PC-3 (cell line): ENCODE measurements around the gene ADAMTSL1. TPM values are rescaled to one million over a fixed set of nuclear protein-coding genes. Genes with fewer than 3 reads are reported as not detected.

Experiments used
- ATAC-seq: fragments of 200-7000 bp; cut with Tn5 transposase; 2 replicates; pipeline ENCODE4 v1.9.1; 2020; ENCODE audit warnings: mild to moderate bottlenecking, moderate library complexity
- BruUV-seq: library from RNA; stranded (reverse); fragments of 400-500 nt; replicated peaks from 2 replicates; lab custom pipeline; 2021; lab: Mats Ljungman, UMichigan
- CTCF ChIA-PET: fragments of 300-600 bp; sonication (Branson Sonifier 250); formaldehyde crosslinking; loops from one replicate; lab custom pipeline; 2022; ENCODE audit warnings: antibody characterized with exemption; lab: Charles Lee
- POLR2A ChIA-PET: fragments of 300-600 bp; sonication (Branson Sonifier 250); formaldehyde crosslinking; loops from one replicate; lab custom pipeline; 2022; ENCODE audit warnings: antibody characterized with exemption; ENCODE audit not compliant: unreplicated experiment; lab: Charles Lee
- DNase-seq: peaks from one replicate; pipeline ENCODE4 v3.0.0-alpha.2; 2015
- H2AFZ ChIP-seq: fragments of 300-600 bp; sonication (generic); 2 replicates; pipeline ENCODE4 v1.6.0; 2016; ENCODE audit warnings: antibody characterized with exemption, low read length
- H3F3A ChIP-seq: fragments of 300-600 bp; sonication (generic); one replicate; pipeline ENCODE4 v1.6.0; 2017; ENCODE audit warnings: antibody characterized with exemption, low read length, control low read depth, mild to moderate bottlenecking; ENCODE audit not compliant: unreplicated experiment
- H3K27ac ChIP-seq: fragments of 300-600 bp; sonication (generic); 2 replicates; pipeline ENCODE4 v1.5.1; 2016; ENCODE audit warnings: mild to moderate bottlenecking, low read length
- H3K27me3 ChIP-seq: fragments of 300-600 bp; sonication (generic); 2 replicates; pipeline ENCODE4 v1.6.1; 2016; ENCODE audit warnings: low read length, mixed read lengths
- H3K36me3 ChIP-seq: fragments of 300-600 bp; sonication (generic); 2 replicates; pipeline ENCODE4 v1.6.1; 2016; ENCODE audit warnings: low read depth, mixed run types, low read length, mixed read lengths
- H3K4me1 ChIP-seq: fragments of 300-600 bp; sonication (generic); 2 replicates; pipeline ENCODE4 v1.5.1; 2016; ENCODE audit warnings: low read length; ENCODE audit not compliant: insufficient read depth
- H3K4me2 ChIP-seq: fragments of 300-600 bp; sonication (generic); 2 replicates; pipeline ENCODE4 v1.6.0; 2016; ENCODE audit warnings: low read length
- H3K4me3 ChIP-seq: fragments of 300-600 bp; sonication (generic); 2 replicates; pipeline ENCODE4 v1.5.1; 2016; ENCODE audit warnings: mild to moderate bottlenecking, low read length, mixed read lengths
- H3K79me2 ChIP-seq: fragments of 300-600 bp; sonication (generic); 2 replicates; pipeline ENCODE4 v1.6.1; 2017; ENCODE audit warnings: low read length, mixed read lengths
- H3K9ac ChIP-seq: fragments of 300-600 bp; sonication (generic); 2 replicates; pipeline ENCODE4 v1.6.0; 2016; ENCODE audit warnings: mild to moderate bottlenecking, low read length
- H3K9me2 ChIP-seq: fragments of 300-600 bp; sonication (generic); replicated peaks from 2 replicates; pipeline ENCODE4 v1.6.1; 2016; ENCODE audit warnings: mixed run types, low read length, mixed read lengths
- H3K9me3 ChIP-seq: fragments of 300-600 bp; sonication (generic); 2 replicates; pipeline ENCODE4 v1.6.1; 2016; ENCODE audit warnings: low read length, mixed read lengths
- H4K20me1 ChIP-seq: fragments of 300-600 bp; sonication (generic); 2 replicates; pipeline ENCODE4 v1.6.1; 2016; ENCODE audit warnings: low read length, mixed read lengths
- EZH2 ChIP-seq: fragments of 300-600 bp; sonication (generic); IDR thresholded peaks from one replicate; pipeline ENCODE4 v1.6.1; 2017; ENCODE audit warnings: antibody characterized with exemption, mild to moderate bottlenecking, low read length; ENCODE audit not compliant: unreplicated experiment
- EZH2phosphoT487 ChIP-seq: fragments of 300-600 bp; sonication (generic); IDR thresholded peaks from 2 replicates; pipeline ENCODE4 v1.6.1; 2018; ENCODE audit warnings: mild to moderate bottlenecking, antibody characterized with exemption, low read length, borderline replicate concordance
- intact Hi-C: fragments of 100-400 bp; cut with micrococcal nuclease; formaldehyde crosslinking; loops from 2 replicates; pipeline ENCODE4 v1.9.0; 2023
- total RNA-seq: library from RNA; depleted of rRNA; stranded (reverse); fragments of >200 nt; gene quantifications from 2 replicates; pipeline ENCODE4 v1.2.3, GENCODE V29; 2014
- TF ChIP-seq, protein P1 (sequence below): fragments of 300-600 bp; sonication (generic); conservative IDR thresholded peaks from 2 replicates; pipeline ENCODE4 v1.5.1; 2017; ENCODE audit warnings: antibody characterized with exemption, low read depth, mild to moderate bottlenecking, low read length

The ADAMTSL1 gene
- total RNA-seq, 1 experiment from 2014 or later: 0.26 TPM

GRCh38 chr9:18746631-18747030, 272.7 kb downstream of the ADAMTSL1 start:
- ChIA-PET CTCF (no interaction called here), POLR2A (no interaction called here)
- TF ChIP-seq EZH2 (no peak), EZH2phosphoT487 (no peak)
- TF ChIP-seq, protein P1, sequence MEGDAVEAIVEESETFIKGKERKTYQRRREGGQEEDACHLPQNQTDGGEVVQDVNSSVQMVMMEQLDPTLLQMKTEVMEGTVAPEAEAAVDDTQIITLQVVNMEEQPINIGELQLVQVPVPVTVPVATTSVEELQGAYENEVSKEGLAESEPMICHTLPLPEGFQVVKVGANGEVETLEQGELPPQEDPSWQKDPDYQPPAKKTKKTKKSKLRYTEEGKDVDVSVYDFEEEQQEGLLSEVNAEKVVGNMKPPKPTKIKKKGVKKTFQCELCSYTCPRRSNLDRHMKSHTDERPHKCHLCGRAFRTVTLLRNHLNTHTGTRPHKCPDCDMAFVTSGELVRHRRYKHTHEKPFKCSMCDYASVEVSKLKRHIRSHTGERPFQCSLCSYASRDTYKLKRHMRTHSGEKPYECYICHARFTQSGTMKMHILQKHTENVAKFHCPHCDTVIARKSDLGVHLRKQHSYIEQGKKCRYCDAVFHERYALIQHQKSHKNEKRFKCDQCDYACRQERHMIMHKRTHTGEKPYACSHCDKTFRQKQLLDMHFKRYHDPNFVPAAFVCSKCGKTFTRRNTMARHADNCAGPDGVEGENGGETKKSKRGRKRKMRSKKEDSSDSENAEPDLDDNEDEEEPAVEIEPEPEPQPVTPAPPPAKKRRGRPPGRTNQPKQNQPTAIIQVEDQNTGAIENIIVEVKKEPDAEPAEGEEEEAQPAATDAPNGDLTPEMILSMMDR: no peak
- Histone ChIP-seq H3K27me3 (no peaks in the 10 kb centered on the region), H3K4me3 (no peak overlapping the region), H3K4me1 (no peaks in the 10 kb centered on the region), H2AFZ (no peak overlapping the region), H3K9me3 (no peaks in the 10 kb centered on the region), H3K79me2 (no peaks in the 10 kb centered on the region), H3K9me2 (no peaks in the 10 kb centered on the region), H3K36me3 (no peaks in the 10 kb centered on the region), H3K27ac (no peak overlapping the region), H3F3A (no peaks in the 10 kb centered on the region), H3K4me2 (no peak overlapping the region), H3K9ac (no peak overlapping the region), H4K20me1 (no peaks in the 10 kb centered on the region)
- ATAC-seq (no peak), DNase-seq (no peak)
- no TSS peak for BruUV-seq
- intact Hi-C loops: no loop called here

DNA sequence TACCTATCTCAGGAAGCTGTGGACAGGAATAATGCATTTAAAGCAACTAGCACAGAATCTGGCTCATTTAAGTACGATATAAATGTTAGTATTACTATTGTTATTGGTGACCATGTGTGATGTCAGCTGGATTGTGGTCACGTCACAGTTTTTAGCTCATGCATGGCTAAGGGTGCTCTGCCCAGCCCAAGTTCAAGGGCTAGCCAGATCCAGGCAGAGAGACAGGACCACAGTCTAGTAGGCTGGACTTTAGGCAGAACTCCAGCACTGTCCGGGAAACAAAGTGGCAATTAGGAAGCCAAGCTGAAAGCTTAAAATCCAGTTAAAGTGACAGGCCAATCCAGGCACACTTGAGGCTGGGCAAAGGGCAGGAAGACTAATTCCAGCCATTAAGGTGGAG, 273.6 kb downstream of the ADAMTSL1 start:
- no TSS peak for BruUV-seq
- CTCF ChIA-PET: no interaction called here
- Histone ChIP-seq H4K20me1 (no peaks in the 10 kb centered on the region), H3K9me2 (no peaks in the 10 kb centered on the region), H3K9ac (no peak overlapping the region), H3K27ac (no peak overlapping the region), H3K4me3 (no peak overlapping the region), H3K27me3 (no peaks in the 10 kb centered on the region), H3K79me2 (no peaks in the 10 kb centered on the region), H2AFZ (no peak overlapping the region), H3K4me2 (no peak overlapping the region), H3K4me1 (no peaks in the 10 kb centered on the region), H3K36me3 (no peaks in the 10 kb centered on the region), H3K9me3 (no peaks in the 10 kb centered on the region), H3F3A (no peaks in the 10 kb centered on the region)
- TF ChIP-seq, protein P1: no peak
- no peak for TF ChIP-seq EZH2phosphoT487
- TF ChIP-seq EZH2: no peak
- POLR2A ChIA-PET: no interaction called here
- intact Hi-C loops: no loop called here
- DNase-seq (no peak), ATAC-seq (no peak)

- no peaks in the 10 kb centered on the region for H3K27me3 ChIP-seq
- ChIA-PET CTCF (no interaction called here), POLR2A (no interaction called here)
- DNase-seq: no peak
- ATAC-seq: no peak
- H3K36me3 ChIP-seq: no peaks in the 10 kb centered on the region
- no peaks in the 10 kb centered on the region for H3K4me1 ChIP-seq
- H3K9ac ChIP-seq: no peak overlapping the region
- H3K9me2 ChIP-seq: no peaks in the 10 kb centered on the region
- intact Hi-C loops: no loop called here
- no peaks in the 10 kb centered on the region for H4K20me1 ChIP-seq
- H3K27ac ChIP-seq: no peak overlapping the region
- H3K4me2 ChIP-seq: no peak overlapping the region
- no peaks in the 10 kb centered on the region for H3K9me3 ChIP-seq
- no peaks in the 10 kb centered on the region for H3F3A ChIP-seq
- no peak overlapping the region for H2AFZ ChIP-seq
- no peaks in the 10 kb centered on the region for H3K79me2 ChIP-seq
- no peak overlapping the region for H3K4me3 ChIP-seq
- TF ChIP-seq, protein P1: no peak
- no peak for TF ChIP-seq EZH2
- TF ChIP-seq EZH2phosphoT487: no peak
- no TSS peak for BruUV-seq
Measured at GRCh38 chr9:18748251-18748701, 274.3 kb downstream of the ADAMTSL1 start.
